CD4-positive, alpha-beta T cell treated with Interferon gamma for 1 hour (primary cell): ENCODE measurements around the gene SLC39A11.
"Not testable (repeated sequence)": the region's sequence is repeated elsewhere in the genome, so short reads cannot be mapped to it uniquely, and the experiment has no call there.

Source experiments
- DNase-seq: peaks from one replicate; pipeline ENCODE4 v3.0.0-alpha.2; 2020

SLC39A11 gene, protein sequence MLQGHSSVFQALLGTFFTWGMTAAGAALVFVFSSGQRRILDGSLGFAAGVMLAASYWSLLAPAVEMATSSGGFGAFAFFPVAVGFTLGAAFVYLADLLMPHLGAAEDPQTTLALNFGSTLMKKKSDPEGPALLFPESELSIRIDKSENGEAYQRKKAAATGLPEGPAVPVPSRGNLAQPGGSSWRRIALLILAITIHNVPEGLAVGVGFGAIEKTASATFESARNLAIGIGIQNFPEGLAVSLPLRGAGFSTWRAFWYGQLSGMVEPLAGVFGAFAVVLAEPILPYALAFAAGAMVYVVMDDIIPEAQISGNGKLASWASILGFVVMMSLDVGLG

DNA sequence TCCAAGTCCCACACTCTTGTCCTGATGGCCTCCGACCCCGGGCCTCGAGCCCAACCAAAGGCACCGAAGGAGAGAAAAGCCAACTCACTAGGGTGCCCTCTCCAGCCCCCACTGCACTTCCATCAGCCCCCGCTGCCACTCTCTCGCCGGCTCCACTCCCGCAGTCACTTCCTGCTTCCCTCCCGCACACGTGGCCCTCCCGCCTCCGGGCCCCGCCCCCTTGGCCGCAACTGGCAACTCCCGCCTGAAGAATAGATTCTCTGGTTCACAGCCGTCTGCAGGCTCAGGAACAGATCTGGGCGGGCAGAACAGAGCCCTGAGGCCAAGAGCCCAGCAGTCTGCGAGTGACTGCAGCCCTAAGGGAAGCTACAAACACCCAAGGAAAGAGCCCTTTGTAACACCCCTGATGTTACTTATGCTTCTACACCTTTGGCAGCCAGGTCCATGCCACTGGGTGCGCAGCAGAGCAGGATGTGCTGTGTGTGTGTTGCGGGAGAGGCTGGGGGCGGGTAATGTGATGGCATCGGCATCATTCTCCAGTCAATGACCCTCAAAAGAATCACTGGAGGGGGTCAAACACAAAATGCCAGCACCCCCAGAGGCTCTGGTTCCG, at the start of gene SLC39A11:
SLC39A11 (minus strand) TSS at position 166 of the 613 bp plus-strand sequence. CDS start 3,924 bp downstream, outside the sequence.
- DNase-seq: peak; percentile 87

DNA sequence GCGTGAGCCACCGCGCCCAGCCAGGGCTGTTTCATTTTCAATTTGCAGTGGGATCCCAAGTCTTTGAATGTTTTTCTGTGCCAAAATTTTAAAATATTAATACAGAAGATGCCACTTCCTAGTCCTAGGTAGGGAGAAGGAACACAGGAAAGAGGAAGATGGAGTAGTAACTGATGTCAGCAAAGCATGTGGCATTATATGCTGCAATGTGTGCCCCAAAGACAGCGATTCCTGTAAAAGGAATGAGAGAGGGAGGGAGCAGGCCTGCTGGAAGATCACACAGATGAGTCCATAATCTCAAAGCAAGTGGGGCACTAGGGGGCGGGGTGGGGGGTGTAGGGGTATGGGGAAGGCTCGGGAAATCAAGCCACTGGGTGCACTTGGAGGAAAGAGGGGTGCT, 48.9 kb upstream of the SLC39A11 start:
- DNase-seq: peak; percentile 34

DNA sequence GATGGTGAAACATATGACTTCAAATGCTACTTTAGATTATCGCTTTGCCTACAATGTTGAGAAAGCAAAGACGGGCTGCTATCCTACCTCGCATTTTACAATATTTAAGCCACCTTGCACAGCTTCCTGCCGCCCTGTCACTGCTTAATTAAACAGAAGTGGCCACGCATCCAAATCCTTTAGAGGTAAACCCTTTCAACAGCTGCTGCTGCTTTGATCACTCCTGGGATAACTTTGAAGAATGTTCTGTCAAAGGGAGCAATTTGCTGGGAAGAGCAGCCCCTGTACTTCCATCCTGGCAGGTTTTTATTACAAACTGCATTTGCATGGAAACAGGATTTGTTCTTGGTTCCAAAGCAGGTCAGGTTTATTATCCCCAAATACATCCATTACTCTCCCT, 48.1 kb upstream of the SLC39A11 start:
- DNase-seq: no peak

DNA sequence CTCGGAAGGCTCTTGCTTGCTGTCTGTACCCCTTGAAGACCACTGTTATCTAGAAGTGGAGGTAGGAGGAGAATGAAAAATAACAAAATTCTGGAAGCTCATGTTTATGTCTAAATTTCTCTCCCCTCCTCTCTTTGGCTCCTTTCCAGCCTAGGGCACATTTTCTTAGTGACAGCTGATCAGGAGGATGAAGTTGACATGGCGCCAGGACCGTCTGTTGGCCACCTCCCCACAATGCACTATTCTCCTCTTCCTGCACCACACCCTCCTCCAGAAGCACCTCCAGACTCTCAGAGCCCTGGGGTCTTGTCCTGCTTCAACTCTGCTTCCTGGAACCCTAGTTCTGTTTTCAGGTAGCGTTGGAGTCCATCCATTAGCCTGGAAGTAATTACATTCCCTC, 46.8 kb upstream of the SLC39A11 start:
- no peak for DNase-seq

DNA sequence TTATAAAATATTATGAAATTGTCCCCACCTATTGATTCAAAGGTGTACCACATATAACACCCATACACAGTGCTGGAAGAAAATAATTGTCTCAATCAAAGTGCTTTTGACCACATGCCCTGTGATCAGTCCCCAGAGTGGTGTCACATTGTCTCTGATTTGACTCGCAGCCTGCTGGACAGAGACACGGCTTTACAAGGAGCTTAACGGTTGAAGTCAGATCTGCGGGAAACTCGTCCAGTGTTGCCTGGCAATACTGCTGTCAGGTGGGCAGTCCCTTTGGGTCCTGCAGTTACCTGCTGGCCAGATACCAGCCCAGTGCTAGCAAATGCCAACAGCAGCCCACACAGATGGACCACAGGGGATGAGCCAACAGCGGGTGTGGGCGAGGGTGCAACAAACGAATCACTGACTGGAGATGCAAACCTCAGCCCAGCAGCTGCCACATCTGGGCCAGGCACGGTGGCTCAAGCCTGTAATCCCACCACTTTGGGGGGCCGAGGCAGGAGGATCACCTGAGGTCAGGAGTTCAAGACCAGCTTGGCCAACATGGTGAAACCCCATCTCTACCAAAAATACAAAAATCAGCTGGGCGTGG, 46.2 kb upstream of the SLC39A11 start:
- no peak for DNase-seq

DNA sequence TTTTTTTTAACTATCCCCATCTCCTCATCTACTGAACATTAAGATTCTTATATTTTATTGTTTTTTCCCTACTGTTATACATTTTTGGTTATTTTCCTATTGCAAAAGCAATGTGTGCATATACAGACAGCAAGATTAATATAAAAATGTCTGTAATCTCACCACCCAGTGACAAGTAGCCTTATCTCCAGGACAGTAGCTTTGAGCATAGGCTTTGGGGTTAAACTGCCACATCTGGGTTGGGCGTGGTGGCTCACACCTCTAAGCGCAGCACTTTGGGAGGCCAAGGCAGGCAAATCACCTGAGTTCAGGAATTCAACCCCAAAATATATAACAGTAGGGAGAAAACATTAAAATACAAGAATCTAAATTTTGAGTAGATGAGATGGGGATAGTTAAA, 44.9 kb upstream of the SLC39A11 start:
- no peak for DNase-seq

DNA sequence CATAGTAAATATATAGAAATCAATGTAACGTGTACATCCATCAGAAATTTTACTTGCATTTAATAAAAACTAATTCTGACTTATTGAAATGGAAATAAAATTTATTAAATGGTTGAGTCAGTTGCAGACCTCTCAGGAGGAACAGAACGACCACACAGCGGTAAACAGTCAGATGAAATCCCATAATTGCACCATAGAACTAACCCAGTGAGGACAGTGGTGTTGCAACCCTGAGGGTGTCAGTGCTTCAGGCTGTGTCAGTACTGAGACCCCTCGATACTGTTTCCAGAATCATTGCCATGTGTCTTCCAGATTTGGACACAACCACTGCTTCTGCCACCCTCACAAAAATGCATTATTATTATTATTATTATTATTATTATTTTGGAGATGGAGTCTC, 43.3 kb upstream of the SLC39A11 start:
- DNase-seq: no peak

DNA sequence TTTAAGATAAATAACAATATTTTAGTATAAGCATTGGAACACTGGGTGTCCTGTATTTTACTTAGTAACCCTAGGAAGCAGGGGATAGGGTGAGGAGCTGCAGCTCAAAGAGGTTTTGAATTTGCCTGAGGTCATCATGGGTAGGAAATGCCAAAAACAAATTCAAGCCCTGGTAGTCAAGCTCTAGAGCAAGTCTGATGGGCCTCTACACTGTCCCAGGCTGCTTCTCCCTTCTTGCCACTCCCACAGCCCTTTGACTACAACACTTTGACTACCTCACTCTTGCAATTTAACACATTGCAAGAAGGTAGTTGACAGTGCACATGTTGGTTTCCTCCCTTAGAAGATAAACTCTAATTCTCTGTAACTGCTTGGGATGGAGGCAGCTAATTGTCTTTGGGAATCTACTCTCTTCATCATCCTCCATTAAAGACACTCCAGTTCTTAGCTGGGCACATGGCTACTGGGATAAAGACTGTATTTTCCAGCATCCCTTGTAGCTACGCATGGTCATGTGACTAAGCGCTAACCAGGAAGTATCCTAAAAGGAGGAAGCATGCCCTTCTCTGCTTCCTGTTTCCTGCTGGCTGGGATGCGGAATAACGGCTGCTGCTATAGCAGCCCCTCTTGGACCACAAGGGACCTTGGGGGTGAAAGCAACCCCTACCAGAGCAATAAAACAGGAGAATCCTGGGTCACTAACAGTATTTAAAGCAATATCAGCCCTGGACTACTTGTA, 41.6 kb upstream of the SLC39A11 start:
- DNase-seq: no peak

DNA sequence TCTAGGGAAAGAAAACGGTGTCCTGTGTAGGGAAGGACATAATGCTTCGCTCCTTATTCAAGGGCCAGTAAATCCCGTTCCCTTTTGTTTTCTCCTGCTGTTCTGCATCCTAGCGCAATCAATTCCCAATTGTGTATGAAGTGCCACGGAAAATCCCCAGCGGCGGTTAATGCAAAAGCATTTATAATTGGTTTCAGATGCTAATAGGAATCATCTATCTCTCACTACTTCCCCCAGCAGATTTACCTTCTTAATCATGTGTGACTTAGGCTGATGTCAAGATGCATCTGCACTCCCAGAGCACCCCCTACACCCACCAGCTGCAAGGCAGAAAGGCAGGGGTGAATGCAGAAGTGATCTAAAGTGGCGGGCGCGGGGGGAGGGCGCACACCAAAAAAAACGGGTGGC, 39.6 kb upstream of the SLC39A11 start:
- DNase-seq: peak; percentile 46

DNA sequence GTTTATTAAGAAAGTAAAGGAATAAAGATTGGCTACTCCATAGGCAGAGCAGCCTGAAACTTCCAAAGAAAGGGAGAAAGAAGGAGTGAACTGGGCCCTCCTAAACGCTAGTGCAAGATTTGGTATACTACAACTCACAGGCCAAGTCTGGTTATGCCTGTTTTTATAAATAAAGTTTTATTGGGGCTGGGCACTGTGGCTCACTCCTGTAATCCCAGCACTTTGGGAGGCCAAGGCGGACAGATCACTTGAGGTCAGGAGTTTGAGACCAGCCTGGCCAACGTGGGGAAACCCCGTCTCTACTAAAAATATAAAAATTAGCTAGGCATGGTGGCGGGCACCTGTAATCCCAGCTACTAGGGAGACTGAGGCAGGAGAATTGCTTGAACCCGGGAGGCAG, 39.0 kb upstream of the SLC39A11 start:
- not testable (repeated sequence) for DNase-seq

DNA sequence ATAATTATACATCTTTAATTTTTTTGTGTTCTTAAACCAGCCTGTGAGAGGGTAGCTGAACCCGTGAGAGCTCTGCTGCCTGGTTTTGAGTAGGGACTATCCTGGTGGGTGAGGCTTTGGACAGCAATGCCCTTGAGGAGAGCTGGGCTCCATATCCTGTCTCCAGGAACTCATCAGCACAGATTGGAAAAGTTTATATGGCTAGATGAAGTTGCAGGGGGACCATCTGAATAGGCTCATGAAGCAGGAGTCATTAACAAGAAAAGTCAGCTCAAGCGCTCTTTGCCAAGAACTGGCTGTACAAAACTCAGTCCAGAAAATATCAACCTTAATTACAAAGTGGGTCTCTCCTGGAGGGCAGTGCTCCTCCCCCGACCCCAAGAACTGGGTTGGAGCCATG, 38.5 kb upstream of the SLC39A11 start:
- DNase-seq: no peak

DNA sequence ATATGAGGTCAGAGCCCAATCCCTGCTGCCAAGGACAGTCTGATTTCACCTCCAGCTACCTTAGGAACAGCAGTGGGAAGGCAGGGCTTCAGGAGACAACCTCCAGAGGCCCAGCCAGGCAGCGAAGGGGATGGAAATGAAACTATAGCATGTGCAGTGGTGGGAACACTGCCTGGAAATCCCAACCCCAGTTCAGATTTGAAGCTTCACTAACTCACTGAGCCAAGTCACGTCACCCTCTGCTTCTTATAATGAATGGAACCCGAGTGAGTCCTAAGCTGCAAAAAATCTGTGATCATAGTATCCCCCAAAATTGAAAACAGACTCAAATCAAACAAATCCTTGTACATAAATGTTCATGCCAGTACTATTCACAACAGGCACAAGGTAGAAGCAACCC, 36.0 kb upstream of the SLC39A11 start:
- DNase-seq: no peak

DNA sequence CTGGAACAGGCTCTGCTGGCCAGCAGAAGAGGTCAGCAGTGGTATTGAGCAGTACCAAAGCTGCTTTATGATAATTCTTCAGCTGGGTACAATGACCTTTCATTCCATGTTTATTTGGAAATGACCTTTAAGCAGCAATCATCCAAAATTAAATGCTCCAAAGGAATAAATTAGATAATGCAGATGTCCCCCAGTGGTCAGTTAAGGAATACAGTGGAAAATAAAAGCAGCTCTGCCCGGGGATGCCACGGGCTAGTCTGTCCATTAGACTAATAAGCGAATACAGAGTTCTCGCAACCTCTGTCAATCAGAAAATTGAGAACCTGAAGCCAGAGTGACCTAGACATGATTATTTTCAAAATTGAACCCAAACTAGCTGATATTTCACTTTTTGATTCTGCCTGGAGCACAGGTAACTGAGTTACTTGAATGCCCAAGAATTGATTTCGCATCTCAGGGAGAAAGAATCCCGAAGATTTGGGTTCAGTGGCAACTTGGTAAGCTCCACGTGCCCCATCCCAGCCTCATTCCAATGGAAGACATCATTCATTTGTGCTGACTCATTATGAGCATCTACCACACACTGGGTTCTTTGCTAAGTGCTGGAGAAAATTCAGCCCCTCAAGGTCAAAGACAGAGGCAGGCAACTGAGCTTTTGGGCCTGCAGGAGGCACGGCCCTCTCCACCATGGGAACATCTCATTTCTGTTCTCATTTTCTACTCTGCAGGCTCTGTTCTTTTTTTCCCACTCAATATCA, 34.4 kb upstream of the SLC39A11 start:
- no peak for DNase-seq

DNA sequence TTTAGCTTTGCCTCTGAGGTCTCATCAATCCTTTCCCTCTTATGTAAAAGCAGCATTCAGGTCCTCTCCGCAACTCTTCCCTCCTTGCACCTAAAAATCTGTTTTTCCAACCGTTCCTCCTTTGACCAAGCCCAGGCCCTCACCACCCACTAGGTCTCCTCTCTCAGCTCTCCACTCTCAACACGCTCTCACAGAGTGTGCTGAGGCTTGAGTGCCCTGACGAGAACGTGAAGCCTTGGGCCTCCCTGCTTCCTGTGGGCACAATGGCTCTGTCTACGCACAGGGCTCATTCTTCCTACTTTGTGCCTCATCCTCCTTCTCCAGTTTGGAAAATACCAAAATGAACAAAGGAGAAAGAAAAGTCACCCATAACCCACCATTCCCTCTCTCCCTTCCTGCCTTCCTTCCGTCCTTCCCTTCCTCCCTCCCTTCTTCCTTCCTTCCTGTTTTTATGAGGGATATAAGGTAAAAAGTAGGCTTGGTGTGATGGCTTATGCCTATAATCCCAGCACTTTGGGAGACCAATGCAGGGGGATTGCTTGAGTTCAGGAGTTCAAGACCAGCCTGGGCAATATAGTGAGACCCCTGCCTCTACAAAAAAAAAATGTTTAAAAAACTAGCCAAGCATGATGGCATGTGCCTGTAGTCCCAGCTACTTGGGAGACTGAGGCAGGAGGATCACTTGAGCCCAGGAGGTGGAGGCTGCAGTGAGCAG, 31.3 kb upstream of the SLC39A11 start:
- DNase-seq: no peak

DNA sequence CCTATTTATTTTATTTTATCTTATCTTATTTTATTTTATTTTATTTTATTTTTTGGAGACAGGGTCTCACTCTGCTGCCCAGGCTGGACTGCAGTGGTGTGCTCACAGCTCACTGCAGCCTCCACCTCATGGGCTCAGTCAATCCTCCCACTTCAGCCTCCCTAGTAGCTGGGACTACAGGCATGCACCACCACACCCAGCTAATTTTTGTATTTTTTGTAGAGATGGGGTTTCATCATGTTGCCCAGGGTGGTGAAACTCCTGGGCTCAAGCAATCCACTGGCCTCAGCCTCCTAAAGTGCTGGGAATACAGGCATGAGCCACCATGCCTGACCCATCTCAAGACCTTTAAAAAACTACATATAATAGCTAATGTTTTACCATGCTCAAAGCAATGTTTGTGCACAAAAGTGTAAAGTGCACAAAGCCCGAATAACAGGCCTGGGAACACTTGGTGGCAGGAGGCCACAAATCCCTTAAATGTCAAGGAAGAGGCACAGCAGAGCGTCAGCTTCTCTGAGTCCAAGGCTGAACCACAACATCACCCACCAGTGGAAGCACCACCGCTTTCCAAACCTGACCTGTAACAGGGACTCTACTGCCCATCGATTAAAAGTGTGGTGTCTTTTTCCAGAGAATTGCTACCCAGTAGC, 30.6 kb upstream of the SLC39A11 start:
- no peak for DNase-seq

DNA sequence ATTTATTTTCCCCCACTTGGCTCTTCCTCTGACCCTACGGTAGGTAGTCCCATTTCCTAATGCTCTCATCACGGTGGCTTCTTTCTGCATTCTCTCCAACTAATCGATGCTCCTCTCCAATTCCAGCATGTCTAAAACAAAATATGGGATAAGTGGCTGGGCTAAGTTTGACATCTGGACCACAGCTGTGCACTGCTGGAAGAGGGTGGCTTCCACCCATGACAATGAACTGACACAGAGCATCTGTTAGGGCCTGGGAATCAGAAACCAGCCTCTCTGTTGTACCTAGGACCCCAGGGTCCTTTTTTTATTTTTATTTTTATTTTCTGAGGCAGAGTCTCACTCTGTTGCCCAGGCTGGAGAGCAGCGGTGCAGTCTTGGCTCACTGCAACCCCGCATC, 29.0 kb upstream of the SLC39A11 start:
- no peak for DNase-seq

DNA sequence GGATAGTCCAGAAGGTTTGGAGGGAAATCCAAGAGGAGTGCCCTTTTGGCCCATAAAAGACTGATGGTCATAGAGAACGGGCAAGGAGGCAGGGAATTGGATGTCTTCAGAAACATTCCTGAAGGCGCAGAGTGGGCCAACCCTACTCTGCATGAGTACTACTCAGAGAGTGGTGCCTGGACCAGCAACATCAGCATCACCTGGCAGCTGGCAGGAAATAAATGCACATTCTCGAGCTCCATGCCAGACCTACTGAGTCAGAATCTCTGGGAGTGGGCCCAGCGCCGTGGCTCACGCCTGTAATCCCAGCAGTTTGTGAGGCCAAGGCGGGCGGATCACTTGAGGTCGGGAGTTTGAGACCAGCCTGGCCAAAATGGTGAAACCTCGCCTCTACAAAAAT, 27.1 kb upstream of the SLC39A11 start:
- DNase-seq: no peak

DNA sequence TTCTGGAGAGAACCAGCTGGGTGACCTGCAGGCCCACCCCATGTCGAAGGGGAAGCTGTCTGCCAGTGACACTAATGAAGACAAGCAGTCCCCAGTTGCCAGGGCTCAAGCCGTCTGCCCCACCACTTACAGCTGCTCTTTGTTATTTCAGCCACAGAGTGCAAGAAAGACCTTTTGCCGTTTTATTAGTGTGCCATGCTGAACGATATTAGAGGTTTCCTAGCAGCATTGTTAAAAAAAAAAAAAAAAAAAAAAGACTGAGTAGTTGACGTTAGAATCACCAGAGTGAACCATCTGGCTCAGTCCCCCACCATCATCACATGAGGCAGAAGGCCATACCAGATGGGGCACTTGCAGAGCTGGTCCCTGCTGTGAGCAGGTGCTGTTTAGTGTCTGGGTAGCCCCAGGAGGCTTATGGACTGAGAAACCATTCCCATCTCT, 26.5 kb upstream of the SLC39A11 start:
- DNase-seq: no peak

DNA sequence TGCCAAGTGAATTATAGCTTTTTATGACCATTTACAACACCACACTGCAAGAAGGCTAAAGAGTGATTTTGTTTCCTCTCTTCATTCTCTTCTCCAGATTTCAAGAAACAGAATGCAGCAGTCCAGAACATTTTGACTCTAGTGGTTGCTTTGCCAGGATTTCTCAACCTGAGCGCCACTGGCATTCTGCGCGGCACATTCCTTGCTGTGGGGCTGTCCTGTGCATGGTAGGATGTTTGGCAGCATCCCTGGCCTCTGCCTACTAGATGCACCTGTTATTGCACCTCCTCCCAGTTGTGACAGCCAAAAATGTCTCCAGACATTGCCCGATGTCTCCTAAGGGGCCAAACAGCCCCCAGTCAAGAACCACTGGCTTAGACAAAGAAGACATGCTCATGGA, 25.7 kb upstream of the SLC39A11 start:
- DNase-seq: no peak

DNA sequence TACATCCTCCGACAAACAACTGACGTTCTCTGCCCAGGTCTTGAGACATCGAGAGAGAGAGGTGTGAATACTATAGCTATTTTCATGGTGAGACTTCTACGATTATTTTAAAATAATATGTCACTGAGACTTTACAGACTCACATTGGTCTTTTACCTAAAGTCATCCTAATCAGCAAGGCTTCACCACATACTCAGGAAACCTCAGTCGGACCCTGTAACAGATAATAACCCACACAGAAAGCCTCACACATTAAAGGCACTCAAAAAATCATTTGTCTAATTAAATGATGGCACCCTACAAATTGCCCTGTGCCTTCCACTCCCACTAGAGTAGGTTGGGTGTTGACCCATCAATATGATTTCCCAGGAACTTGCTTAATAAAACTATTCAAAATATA, 19.8 kb upstream of the SLC39A11 start:
- DNase-seq: no peak

DNA sequence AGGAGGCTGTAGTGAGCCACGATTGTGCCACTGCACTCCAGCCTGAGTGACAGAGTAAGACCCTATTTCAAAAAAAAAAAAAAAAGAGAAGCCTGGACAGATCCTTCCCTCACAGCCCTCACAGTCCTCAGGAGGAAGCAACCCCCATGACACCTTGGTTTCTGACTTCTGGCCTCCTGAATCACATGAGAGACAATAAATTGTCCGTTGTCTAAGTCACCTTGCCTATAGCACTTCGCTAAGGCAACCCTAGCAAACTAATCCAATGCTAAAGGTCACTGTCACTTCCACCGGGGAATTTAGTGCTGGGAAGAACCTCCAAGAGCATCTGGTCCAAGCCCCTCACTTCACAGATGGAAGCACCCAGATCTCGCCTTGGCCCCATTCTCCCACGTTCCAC, 18.9 kb upstream of the SLC39A11 start:
- no peak for DNase-seq

DNA sequence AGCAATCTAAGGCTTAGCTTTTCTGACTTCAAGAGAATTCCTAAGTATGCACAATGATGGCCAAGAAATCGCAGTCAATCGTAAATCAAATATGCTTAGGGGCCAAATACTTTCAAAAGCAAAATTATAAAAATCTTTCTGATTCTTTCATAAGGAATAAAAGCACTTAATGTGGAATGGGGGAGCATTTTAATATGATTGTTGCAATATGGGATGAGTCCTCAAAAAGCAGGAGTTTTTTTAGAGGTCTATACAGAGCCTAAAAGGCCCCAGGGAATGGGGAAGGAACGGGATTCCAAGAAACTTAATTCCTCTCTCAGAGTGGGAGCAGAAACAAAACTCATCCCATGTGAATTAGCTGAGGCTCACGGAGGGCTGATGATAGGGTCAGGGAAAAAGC, 14.7 kb upstream of the SLC39A11 start:
- DNase-seq: no peak
